SK-N-MC (cell line): ENCODE data around the gene ULK3.

Experiments
- DNase-seq: peaks from one replicate; pipeline ENCODE4 v3.0.0-alpha.2; 2011; ENCODE audit warnings: low read depth, low spot score
- H3K27ac ChIP-seq: fragments of 200-600 bp; sonication (generic); 2 replicates; pipeline ENCODE4 v1.5.1; 2016; ENCODE audit warnings: mixed run types
- H3K36me3 ChIP-seq: fragments of 200-600 bp; sonication (generic); 2 replicates; pipeline ENCODE4 v1.6.1; 2017; ENCODE audit warnings: antibody characterized with exemption, low read length, mixed read lengths; ENCODE audit not compliant: insufficient read depth
- H3K4me3 ChIP-seq: fragments of 200-600 bp; sonication (generic); 2 replicates; pipeline ENCODE4 v1.5.1; 2016
- H3K9ac ChIP-seq: fragments of 200-600 bp; sonication (generic); 2 replicates; pipeline ENCODE4 v1.8.0; 2017; ENCODE audit warnings: mixed run types, mixed read lengths; ENCODE audit not compliant: insufficient read length
- H3K9me3 ChIP-seq: fragments of 200-600 bp; sonication (generic); 2 replicates; pipeline ENCODE4 v1.6.1; 2017; ENCODE audit warnings: low read depth, mild to moderate bottlenecking, antibody characterized with exemption, low read length, moderate library complexity, mixed read lengths
- EZH2 ChIP-seq: fragments of 200-600 bp; sonication (generic); IDR thresholded peaks from one replicate; pipeline ENCODE4 v1.6.1; 2017; ENCODE audit warnings: antibody characterized with exemption
- FOXP2 ChIP-seq: optimal IDR thresholded peaks from 2 replicates; pipeline ENCODE3; 2011; ENCODE audit warnings: mild to moderate bottlenecking, moderate library complexity; ENCODE audit not compliant: insufficient read depth; ENCODE audit errors: extremely low read length, control extremely low read depth
- POLR2AphosphoS5 ChIP-seq: IDR thresholded peaks from 2 replicates; pipeline ENCODE4 v1.6.1; 2012; ENCODE audit warnings: mild to moderate bottlenecking, low read depth, low read length, borderline replicate concordance

ULK3 gene

GRCh38 chr15:74799856-74800558, 42.9 kb downstream of the ULK3 start:
- DNase-seq: no peak
- no peak overlapping the region for H3K27ac ChIP-seq
- TF ChIP-seq POLR2AphosphoS5: no peak
- TF ChIP-seq EZH2: no peak
- TF ChIP-seq FOXP2: no peak
- no peak overlapping the region for H3K9ac ChIP-seq
- H3K36me3 ChIP-seq: peaks cover 32% of the 10 kb centered on the region; the same call in 1 of the 2 replicates
- H3K4me3 ChIP-seq: no peak overlapping the region
- no peaks in the 10 kb centered on the region for H3K9me3 ChIP-seq

GRCh38 chr15:74799255-74799855, 43.6 kb downstream of the ULK3 start:
- Histone ChIP-seq H3K9ac (no peak overlapping the region), H3K9me3 (no peaks in the 10 kb centered on the region), H3K36me3 (peaks cover 32% of the 10 kb centered on the region; the same call in 1 of the 2 replicates), H3K4me3 (no peak overlapping the region), H3K27ac (no peak overlapping the region)
- TF ChIP-seq EZH2 (no peak), FOXP2 (no peak), POLR2AphosphoS5 (no peak)
- no peak for DNase-seq

GRCh38 chr15:74798388-74799254, 44.3 kb downstream of the ULK3 start:
- Histone ChIP-seq H3K4me3 (no peak overlapping the region), H3K27ac (no peak overlapping the region), H3K9ac (no peak overlapping the region), H3K9me3 (no peaks in the 10 kb centered on the region), H3K36me3 (peaks cover 32% of the 10 kb centered on the region; the same call in 1 of the 2 replicates)
- DNase-seq: no peak
- TF ChIP-seq FOXP2 (no peak), EZH2 (no peak), POLR2AphosphoS5 (no peak)

- Histone ChIP-seq H3K9me3 (no peaks in the 10 kb centered on the region), H3K4me3 (no peak overlapping the region), H3K9ac (no peak overlapping the region), H3K36me3 (peaks cover 16% of the 10 kb centered on the region; the same call in 1 of the 2 replicates), H3K27ac (no peak overlapping the region)
- DNase-seq: no peak
- TF ChIP-seq EZH2 (no peak), POLR2AphosphoS5 (no peak)
Measured at GRCh38 chr15:74795966-74796625, 46.9 kb downstream of the ULK3 start.

- H3K4me3 ChIP-seq: no peak overlapping the region
- peaks cover 7% of the 10 kb centered on the region; the same call in 1 of the 2 replicates for H3K36me3 ChIP-seq
- no peak for TF ChIP-seq EZH2
- no peak for TF ChIP-seq FOXP2
- no peak for TF ChIP-seq POLR2AphosphoS5
- no peaks in the 10 kb centered on the region for H3K9me3 ChIP-seq
- H3K9ac ChIP-seq: no peak overlapping the region
- no peak for DNase-seq
- H3K27ac ChIP-seq: no peak overlapping the region
Measured at GRCh38 chr15:74794970-74795349, 48.0 kb downstream of the ULK3 start.

- no peak for DNase-seq
- H3K9me3 ChIP-seq: no peaks in the 10 kb centered on the region
- H3K9ac ChIP-seq: no peak overlapping the region
- H3K4me3 ChIP-seq: no peak overlapping the region
- no peak overlapping the region for H3K27ac ChIP-seq
- TF ChIP-seq EZH2 (no peak), FOXP2 (no peak), POLR2AphosphoS5 (no peak)
- peaks cover 2% of the 10 kb centered on the region; the same call in 1 of the 2 replicates for H3K36me3 ChIP-seq
Measured at GRCh38 chr15:74794248-74794969, 48.5 kb downstream of the ULK3 start.

- DNase-seq: no peak
- Histone ChIP-seq H3K9ac (no peak overlapping the region), H3K36me3 (no peaks in the 10 kb centered on the region; the same call in 1 of the 2 replicates), H3K9me3 (no peaks in the 10 kb centered on the region), H3K4me3 (no peak overlapping the region), H3K27ac (no peak overlapping the region)
- TF ChIP-seq POLR2AphosphoS5 (no peak), EZH2 (no peak), FOXP2 (no peak)
Measured at GRCh38 chr15:74793135-74794028, 49.6 kb downstream of the ULK3 start.
